CD4-positive, alpha-beta T cell treated with Interleukin-17A for 1 hour (primary cell): ENCODE measurements around the gene MBD3L2B.

Experiments used
- DNase-seq: peaks from one replicate; pipeline ENCODE4 v3.0.0-alpha.2; 2020

The MBD3L2B gene

DNA sequence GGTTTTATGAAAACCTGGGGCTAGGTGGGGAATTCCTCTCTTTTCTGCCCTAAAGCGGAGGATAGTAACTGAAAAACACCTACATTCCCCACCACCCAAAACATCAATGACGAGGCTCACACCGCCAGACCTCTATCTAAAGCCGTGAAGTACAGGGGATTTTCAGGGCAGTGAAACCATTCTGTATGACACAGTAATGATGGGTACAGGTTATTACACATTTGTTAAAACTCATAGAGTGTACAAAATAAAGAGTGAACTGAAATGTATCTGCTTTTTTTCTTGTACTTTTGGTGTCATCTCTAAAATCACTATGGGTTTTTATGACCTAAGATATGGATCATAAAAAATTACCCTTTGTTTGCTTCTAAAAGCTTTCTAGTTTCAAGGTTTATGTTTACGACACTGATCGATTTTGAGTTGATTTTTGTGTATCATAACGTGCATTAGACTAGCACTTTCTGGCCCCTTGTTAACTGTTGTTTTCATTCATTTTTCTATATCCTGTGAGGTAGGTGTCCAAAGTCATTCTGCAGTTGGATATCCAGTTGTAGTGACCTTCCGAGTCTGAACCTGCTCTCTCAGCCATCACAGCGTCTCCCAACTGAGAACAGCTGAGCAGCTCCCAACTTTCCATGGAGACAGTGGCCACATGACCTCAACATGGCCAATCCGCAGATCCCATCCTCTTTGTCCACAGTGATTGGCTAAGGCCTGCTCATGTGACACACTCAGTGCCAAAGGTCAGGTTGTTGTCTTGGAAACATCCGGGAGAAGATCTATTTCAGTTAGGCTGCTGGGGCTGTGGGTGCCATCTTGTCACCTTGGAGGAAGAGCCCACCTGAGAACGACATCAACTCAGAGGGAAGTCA is 10.3 kb downstream of the MBD3L2B start:
- no peak for DNase-seq

DNA sequence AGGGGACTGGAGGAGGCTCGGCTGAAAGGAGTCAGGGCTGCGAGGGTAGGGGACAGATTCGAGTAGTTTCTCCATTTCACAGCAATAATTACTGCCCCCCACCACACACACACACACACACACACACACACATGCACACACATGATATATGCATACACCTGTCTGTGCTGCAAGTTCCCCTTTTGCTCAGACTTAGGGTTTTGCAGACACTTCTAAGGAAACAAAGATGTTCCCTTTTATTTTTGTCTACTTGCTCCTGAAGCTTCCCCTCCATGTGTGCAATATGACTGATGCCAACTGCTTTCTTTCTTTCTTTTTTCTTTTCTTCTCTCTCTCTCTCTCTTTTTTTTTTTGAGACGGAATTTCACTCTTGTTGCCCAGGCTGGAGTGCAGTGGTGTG is 13.4 kb downstream of the MBD3L2B start:
- DNase-seq: no peak

DNA sequence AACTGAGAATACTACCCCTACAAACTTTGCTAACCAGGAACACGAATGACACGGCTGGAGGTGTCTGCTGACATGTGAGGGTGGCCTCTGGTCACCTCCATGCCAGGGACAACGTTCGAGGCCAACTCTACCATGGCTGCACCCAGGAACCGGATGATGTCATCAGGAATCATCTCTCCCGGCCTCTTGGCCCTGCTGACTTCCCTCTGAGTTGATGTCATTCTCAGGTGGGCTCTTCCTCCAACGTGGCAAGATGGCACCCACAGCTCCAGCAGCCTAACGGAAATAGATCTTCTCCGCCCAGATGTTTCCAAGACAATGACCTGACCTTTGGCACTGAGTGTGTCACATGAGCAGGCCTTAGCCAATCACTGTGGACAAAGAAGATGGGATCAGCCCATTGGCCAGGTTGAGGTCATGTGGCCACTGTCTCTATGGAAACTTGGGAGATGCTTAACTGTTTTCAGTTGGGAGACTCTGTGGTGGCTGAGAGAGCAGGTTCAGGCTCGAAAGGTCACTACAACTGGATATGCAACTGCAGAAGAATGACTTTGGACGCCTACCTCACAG is 15.0 kb downstream of the MBD3L2B start:
- DNase-seq: no peak

DNA sequence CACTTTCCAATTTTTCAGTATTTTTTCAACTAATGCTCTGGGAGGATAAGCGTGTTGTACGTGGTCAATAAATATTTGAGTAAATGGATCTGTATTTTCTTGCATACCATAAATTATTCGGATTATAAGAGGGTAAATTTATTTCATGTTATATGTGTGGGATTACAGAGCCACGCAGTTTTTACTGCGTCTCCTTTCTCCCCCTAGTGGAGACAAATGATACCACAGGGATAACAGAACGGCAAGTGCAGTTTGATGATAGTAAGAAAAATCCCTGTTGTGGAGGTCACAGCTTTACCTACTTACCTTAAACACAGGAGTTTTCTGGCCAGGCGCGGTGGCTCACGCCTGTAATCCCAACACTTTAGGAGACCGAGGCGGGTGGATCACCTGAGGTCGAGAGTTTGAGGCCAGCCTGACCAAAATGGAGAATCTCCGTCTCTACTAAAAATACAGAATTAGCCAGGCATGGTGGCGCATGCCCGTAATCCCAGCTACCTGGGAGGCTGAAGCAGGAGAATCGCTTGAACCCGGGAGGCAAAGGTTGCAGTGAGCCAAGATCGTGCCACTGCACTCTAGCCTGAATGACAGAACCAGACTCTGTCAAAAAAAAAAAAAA is 16.8 kb downstream of the MBD3L2B start:
- no peak for DNase-seq

DNA sequence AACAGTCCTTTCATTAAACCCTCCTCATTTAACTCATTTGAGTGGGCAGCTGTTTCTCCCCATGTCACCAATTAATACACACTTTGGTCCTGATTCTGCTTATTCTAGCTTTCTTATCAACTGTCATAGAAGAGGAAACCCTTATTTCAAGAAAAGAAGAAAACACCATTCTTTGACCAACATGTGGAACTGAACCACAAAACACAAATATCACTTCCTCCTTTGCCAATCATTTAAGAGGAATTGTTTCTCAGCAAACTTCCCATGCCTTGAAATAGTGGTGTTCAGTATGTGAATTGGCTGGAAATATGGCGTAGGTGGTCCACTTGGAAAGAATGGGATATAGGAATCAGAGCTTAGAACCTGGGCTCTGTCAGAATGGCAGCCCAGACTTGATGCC is 20.4 kb downstream of the MBD3L2B start:
- no peak for DNase-seq

DNA sequence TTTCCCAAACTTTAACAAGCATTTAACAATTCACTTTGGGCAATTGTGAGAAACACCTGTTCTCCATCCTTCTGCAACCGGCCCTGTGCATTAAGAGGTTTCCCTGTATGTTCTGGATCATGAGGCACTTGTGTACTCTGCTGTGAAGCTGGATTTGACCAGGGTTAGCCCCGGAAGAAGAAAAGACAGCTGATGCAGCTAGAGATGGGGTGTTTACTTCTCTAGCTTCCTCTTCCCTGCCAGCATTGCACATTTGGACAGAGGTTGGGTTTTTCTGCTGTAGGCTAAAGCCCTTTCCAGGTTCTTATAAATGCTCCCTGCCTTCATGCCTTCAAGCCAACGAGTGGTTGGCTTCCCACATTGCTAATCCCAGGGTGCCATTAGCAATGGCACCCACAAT is 20.9 kb downstream of the MBD3L2B start:
- no peak for DNase-seq

DNA sequence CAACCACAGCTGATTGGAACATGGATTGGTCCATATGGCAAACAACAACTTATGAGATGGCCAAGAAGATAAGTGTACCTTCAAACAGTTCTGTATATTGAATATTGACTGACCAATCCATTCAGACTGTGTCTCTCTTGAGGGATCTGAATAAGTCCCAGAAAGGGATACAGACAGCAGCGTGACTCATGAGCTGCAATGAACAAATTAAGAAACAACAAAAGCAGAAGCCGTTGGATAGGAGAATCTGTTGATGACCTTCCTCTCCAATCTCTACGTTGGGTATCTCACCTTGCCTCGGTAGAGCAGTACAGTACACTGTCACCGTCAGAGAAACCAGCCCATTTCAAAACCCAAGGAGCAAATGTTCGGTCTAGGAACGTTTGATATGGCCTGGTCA is 21.3 kb downstream of the MBD3L2B start:
- DNase-seq: no peak

DNA sequence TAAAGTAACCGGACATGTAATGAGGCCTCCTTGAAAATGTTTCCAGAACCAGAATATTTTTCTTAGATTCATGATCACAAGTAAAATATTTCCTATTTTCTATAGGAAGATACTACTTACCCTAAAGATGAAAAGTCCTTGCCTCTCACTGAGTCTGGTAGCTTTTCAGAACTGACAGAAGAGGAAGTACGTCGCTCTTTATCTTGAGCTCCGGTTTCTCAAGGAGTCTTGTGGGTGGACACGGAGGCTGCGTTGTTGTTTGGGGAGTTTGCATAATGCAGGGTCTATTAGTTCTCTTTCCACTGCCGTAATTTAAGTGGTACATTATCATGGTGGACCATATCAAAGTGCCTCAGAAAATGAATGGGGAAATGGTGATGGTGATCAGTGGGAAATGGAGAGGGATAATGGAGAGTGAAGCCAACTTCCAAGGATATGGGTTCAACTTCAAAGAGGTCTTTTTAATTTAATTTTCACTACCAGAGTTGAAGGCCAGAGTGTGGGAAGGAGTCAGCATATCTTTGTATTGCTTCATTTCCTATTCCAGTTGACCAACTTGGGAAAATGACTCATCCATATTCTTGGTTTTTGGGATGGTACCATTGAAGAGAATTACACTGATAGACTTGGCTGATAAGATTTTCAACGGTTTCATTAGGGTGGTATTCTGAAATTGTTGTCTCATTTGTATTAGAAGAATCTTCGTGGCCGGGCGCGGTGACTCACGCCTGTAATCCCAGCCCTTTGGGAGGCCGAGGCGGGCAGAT is 23.4 kb downstream of the MBD3L2B start:
- no peak for DNase-seq

DNA sequence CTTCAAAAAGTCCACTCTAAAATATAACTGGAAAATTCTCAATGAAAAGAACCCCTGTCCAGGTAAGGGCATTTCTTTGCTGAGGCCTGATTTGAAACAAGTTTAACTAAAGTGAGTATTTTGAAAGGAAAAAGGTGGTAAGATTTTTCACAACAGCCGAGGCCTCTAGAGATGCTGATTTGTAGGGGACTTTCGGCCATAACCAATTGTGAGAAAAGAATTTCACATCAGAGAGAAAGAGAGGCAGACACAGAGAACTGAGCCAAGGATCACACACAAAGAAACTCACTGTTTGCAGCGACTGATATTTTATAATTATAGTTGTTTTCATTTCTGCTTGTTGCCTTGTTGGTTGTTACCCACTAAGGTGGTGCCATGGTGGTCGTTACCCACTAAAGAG is 24.4 kb downstream of the MBD3L2B start:
- DNase-seq: no peak

DNA sequence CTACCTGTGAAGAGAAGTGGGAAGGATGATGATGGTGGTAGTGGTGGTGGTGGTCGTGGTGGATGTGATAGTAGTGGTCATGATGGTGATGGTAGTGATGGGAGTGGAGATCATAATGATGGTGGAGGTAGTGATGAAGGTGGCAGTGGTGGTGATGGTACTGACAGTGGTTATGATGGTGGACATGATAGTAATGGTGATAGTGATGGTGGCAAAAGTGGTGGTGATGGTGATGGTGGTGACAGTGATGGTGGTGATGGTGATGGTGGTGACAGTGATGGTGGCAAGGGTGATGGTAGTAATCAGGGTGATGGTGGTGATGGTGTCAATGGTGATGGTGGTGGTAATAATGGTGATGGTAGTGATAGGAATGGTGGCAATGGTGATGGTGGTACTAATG is 26.2 kb downstream of the MBD3L2B start:
- no peak for DNase-seq

DNA sequence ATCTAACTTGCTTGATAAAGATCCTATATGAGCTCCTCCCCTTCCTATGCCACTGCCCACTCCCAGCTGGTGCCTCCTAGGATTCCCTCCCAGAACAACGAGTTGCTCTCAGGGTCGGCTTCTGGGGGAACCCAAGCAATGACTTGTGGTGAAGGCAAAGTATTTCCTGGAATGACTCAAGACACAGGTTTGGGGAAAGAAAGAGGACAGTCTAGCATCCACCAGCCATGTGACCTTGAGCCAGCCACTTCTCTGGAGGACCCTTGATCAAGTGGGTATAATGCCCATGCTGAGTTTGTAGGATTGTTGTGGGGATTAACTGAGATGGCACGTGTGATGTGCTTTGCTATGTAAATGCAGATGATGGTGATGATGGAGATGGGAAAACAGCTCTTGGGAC is 33.0 kb downstream of the MBD3L2B start:
- no peak for DNase-seq

DNA sequence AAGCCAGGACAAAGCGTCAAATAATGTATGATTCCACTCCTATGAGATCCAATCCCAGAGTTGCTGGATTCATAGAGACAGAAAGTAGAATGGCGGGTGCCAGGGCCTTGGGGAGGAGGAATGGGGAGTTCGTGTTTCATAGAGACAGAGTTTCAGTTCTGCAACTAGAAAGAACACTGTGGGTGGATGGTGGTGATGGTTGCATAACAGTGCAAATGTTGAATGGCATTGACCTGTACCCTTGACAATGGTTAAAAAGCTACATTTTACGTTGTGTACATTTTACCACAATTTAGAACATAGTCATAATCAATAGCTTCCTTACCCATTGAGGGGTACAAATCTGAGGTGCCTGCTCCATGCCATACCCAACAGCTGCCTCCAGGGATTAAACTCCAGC is 33.4 kb downstream of the MBD3L2B start:
- DNase-seq: no peak

DNA sequence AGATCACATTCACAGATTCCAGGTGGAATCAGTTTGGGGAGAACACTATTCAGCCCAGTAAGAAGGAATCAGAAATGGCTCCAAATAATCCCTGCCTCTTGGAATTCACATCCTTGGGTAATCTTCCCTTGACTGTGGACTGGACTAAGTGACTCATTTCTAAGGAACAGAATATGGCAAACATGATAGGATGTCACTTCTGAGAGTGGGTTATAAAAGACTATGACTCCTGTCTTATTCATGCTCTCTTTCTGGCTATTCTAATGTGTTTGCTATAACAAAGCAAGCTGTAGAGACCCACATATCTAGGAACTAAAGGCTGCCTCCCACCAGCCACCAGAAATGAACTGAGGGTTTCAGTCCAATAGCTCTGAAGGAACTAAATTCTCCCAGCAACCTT is 37.8 kb downstream of the MBD3L2B start:
- no peak for DNase-seq

DNA sequence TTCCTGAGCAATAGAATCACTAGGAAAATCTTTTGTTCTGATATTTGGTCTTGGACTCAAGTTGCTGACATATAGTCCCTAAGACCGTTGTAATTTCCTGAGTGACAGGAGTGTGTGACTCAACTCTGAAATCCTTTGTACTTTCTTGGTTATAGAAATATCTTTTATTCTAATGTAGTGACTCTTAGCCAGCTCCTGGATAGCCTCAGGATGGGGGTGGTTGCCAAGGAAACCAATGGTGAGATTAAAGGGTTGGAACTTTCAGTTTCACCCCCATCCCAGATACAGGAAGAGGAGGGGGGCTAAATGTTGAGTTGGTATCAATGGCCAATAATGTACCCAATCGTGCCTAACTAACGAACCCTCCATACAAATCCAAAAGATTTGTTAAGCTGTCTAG is 41.8 kb downstream of the MBD3L2B start:
- DNase-seq: no peak

DNA sequence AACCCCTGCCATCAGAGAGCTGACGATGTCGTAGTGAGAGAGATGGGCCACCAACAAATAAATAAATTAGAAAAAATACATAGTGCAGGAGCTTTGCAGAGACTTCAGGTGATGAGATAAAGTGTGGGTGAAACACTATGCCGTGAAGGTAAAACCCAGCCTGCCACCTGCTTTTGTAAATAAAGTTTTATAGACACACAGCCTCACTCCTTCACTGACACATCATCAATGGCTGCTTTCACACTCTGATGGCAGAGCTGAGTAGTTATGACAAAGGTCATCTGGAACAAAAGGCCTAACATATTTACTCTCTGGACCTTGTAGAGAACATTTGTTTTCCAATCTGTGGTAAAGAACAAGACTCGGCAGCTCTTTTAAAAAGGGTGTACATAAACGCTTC is 45.0 kb downstream of the MBD3L2B start:
- DNase-seq: no peak

DNA sequence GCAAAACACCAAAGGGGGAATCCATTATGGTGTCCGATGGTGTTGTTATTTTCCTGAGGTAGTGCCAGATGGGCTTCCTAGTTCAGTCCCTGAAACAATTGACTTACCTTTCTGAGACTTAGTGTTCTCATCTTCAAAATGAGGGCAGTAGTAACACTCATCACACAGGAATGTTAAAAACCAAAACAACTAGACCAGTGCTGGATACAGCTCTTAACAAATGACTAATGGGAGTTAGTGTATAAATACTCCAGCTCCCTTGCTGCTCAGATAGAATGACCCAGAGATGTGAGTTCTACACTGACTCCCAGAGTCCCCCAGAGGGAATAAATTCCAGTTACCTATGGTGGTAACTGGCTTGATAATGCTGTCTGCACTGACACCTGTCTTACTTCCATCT is 49.9 kb downstream of the MBD3L2B start:
- DNase-seq: no peak

DNA sequence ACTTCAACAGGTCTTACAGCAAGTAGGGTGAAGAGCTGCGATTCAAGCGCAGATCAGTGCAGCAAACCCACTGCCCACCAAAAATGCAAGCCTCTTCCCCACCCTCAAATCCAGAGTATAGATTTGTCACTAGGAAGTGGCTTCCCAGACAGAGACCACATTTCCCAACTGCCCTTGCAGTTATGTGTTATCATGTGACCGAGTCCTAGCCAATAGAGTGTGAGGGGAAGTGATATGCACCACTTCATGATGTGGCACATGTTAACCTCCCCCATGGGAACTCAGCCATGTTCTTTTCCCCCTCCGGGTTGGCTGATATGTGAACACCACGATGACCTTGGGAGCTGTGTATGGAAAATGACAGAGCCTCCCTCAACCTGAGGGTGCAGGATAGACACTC is 50.8 kb downstream of the MBD3L2B start:
- DNase-seq: peak; percentile 31

DNA sequence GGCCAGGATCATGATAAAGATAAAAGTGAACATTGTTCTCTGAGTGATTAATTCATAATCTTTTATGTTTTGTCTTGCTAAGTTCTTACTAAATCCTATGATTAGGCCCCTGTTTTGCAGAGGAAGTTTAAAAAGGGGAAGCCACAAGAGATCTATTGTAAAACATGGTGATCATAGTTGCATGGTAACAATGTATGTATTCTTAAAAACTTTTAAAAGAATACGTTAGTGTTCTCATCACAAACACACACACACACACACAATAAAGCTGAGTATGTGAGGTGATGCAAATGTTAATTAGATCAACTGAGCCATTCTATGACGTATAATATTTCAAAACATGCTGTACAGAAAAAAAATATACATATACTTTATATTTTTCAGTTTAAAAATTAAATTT is 51.2 kb downstream of the MBD3L2B start:
- DNase-seq: no peak

DNA sequence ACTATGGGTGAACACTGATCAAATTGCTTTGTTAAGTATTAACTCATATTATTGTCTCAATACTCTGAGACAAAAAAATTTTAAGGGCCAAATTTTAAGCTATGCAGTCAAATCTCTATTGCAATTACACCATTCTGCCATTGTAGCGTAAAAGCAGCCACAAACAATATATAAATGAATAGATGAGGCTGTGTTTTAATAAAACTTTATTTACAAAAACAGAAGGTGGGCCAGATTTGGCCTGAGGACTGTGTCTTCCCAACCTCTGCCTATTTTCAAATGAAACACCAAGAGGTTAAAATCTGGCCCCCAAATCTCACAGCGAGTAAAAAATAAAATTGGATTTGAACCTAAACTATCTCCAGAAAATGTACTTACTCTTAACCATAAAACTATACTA is 51.7 kb downstream of the MBD3L2B start:
- no peak for DNase-seq
